Measurements from ENCODE around the gene GNPTG. TPM values are rescaled to one million over a fixed set of nuclear protein-coding genes. Genes with fewer than 3 reads are reported as not detected.

GNPTG gene
- total RNA-seq, 4 donors from 2014 or later, result 53.8 to 130 (median 79.1) TPM

DNA sequence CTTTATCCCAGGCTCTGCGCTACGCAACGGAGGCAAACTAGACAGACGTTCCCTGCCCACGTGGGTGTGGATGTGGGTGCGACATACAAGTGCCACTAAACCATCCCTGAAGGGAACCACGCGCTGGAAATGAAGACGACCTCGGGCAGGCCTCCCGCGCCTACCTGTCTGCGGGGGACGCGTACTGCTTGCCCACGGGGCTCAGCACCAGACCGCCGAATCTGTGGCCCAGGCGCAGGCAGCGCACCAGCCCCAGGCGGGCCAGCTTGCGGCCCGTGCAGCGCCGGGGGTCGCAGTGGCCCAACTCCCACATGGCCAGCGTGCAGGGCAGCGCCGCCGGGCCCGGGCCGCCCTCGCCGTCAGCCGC lies 533 bp upstream of the GNPTG start:
- TF ChIP-seq, protein P1, sequence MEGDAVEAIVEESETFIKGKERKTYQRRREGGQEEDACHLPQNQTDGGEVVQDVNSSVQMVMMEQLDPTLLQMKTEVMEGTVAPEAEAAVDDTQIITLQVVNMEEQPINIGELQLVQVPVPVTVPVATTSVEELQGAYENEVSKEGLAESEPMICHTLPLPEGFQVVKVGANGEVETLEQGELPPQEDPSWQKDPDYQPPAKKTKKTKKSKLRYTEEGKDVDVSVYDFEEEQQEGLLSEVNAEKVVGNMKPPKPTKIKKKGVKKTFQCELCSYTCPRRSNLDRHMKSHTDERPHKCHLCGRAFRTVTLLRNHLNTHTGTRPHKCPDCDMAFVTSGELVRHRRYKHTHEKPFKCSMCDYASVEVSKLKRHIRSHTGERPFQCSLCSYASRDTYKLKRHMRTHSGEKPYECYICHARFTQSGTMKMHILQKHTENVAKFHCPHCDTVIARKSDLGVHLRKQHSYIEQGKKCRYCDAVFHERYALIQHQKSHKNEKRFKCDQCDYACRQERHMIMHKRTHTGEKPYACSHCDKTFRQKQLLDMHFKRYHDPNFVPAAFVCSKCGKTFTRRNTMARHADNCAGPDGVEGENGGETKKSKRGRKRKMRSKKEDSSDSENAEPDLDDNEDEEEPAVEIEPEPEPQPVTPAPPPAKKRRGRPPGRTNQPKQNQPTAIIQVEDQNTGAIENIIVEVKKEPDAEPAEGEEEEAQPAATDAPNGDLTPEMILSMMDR (IDR thresholded peaks at IDR 0.05), result no peak
- TF ChIP-seq EP300 (IDR thresholded peaks at IDR 0.05; ENCODE audit: low read depth), result no peak
- no peak for TF ChIP-seq POLR2AphosphoS5 (IDR thresholded peaks at IDR 0.05)
- TF ChIP-seq POLR2A (IDR thresholded peaks at IDR 0.05), result no peak
- WGBS, 2 donors (ENCODE audit: low coverage in 1 of 2), result 1% methylated on average over 21 of the region's 35 CpGs; no CpG with 5 or more reads in 1 of the 2 donors
- no peak for DNase-seq
- Histone ChIP-seq H3K27me3 (no peaks in the 10 kb centered on the region), H3K36me3 (no peaks in the 10 kb centered on the region), H3K4me1 (peaks cover 12 to 29% (median 27%) of the 10 kb centered on the region in 4 donors), H3K9me3 (no peaks in the 10 kb centered on the region), H3K27ac (peak overlapping the region; percentile 80 to 89 (median 84)), H3K4me3 (peak overlapping the region; percentile 85 to 100 (median 98))
- intact Hi-C loops (cut with DNase I; ENCODE audit: low total_unique reads) (no loop called here), in situ Hi-C loops (cut with MboI; ENCODE audit: low pct_ligation_motif_present in 1 of 4, low pct_unique_long_range_greater_than_20kb in 1 of 4, low sequenced_read_pairs in 3 of 4) (no loop called here)

DNA sequence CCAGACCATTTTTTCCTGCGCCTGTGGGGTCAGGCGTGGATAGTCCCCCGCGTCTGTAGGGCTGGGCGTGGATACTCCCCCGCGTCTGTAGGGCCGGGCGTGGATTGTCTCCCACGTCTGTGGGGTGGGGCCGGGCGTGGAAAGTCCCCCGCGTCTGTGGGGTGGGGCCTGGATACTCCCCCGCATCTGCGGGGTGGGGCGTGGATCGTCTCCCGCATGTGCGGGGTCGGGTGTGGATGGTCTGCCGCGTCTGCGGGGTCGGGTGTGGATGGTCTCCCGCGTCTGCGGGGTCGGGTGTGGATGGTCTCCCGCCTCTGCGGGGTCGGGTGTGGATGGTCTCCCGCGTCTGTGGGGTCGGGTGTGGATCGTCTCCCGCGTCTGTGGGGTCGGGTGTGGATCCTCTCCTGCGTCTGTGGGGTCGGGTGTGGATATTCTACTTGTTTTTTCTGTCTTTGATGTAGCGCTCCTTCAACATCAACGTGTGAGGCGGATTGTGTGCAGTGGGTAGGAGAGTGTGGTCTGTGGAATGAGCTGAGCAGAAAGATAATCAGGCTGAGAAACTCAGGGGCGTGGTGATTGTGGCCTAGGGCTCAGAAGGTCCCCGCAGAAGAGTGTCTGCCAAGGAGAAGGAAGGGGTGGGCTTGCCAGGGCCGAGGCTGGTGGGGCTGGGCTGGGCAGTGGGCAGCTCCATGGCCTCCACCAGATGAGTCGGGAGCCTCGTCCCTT lies 3.2 kb downstream of the GNPTG start:
- DNase-seq, result no peak
- intact Hi-C loops (cut with DNase I; ENCODE audit: low total_unique reads), result no loop called here
- H3K27me3 ChIP-seq, result no peaks in the 10 kb centered on the region
- peaks cover 12 to 29% (median 27%) of the 10 kb centered on the region in 4 donors for H3K4me1 ChIP-seq
- no peak overlapping the region for H3K4me3 ChIP-seq
- no peak for TF ChIP-seq EP300 (IDR thresholded peaks at IDR 0.05; ENCODE audit: low read depth)
- TF ChIP-seq POLR2A (IDR thresholded peaks at IDR 0.05), result no peak
- no peak for TF ChIP-seq POLR2AphosphoS5 (IDR thresholded peaks at IDR 0.05)
- TF ChIP-seq, protein P1 (IDR thresholded peaks at IDR 0.05), result no peak
- in situ Hi-C loops (cut with MboI; ENCODE audit: low pct_ligation_motif_present in 1 of 4, low pct_unique_long_range_greater_than_20kb in 1 of 4, low sequenced_read_pairs in 3 of 4), result no loop called here
- WGBS, 2 donors (ENCODE audit: low coverage in 1 of 2), result 81 to 93% methylated on average over 8 to 49 of the region's 49 CpGs
- no peaks in the 10 kb centered on the region for H3K9me3 ChIP-seq
- H3K27ac ChIP-seq, result no peak overlapping the region
- H3K36me3 ChIP-seq, result no peaks in the 10 kb centered on the region

DNA sequence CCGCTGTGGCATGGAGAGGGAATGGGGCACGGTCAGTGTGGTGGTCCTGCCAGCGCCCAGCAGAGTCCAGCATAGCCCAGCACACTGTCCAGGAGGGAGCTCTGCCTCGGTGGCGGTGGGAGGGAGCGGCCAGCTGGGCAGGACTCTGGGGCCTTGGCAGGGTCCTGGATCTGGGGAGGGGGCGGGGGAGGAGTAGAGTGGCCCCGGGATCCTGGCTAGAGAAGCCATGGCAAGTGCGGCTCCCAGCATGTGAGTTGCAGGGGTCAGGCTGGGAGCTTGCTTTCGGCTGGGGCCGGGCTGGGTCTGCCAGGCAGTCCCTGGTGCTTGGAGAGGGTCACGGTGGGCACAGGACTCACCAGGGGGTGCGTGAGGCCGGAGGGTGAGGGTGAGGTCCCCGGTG lies 3.9 kb downstream of the GNPTG start:
- H3K4me3 ChIP-seq, result no peak overlapping the region
- 89% methylated on average over 15 of the region's 15 CpGs; no CpG with 5 or more reads in 1 of the 2 donors for WGBS, 2 donors (ENCODE audit: low coverage in 1 of 2)
- in situ Hi-C loops (cut with MboI; ENCODE audit: low pct_ligation_motif_present in 1 of 4, low pct_unique_long_range_greater_than_20kb in 1 of 4, low sequenced_read_pairs in 3 of 4), result no loop called here
- no peaks in the 10 kb centered on the region for H3K27me3 ChIP-seq
- intact Hi-C loops (cut with DNase I; ENCODE audit: low total_unique reads), result no loop called here
- TF ChIP-seq, protein P1 (IDR thresholded peaks at IDR 0.05), result no peak
- TF ChIP-seq EP300 (IDR thresholded peaks at IDR 0.05; ENCODE audit: low read depth), result no peak
- TF ChIP-seq POLR2A (IDR thresholded peaks at IDR 0.05), result no peak
- no peak for TF ChIP-seq POLR2AphosphoS5 (IDR thresholded peaks at IDR 0.05)
- H3K36me3 ChIP-seq, result no peaks in the 10 kb centered on the region
- H3K4me1 ChIP-seq, result peaks cover 10 to 25% (median 22%) of the 10 kb centered on the region in 4 donors
- DNase-seq, result no peak
- H3K9me3 ChIP-seq, result no peaks in the 10 kb centered on the region
- H3K27ac ChIP-seq, result no peak overlapping the region

DNA sequence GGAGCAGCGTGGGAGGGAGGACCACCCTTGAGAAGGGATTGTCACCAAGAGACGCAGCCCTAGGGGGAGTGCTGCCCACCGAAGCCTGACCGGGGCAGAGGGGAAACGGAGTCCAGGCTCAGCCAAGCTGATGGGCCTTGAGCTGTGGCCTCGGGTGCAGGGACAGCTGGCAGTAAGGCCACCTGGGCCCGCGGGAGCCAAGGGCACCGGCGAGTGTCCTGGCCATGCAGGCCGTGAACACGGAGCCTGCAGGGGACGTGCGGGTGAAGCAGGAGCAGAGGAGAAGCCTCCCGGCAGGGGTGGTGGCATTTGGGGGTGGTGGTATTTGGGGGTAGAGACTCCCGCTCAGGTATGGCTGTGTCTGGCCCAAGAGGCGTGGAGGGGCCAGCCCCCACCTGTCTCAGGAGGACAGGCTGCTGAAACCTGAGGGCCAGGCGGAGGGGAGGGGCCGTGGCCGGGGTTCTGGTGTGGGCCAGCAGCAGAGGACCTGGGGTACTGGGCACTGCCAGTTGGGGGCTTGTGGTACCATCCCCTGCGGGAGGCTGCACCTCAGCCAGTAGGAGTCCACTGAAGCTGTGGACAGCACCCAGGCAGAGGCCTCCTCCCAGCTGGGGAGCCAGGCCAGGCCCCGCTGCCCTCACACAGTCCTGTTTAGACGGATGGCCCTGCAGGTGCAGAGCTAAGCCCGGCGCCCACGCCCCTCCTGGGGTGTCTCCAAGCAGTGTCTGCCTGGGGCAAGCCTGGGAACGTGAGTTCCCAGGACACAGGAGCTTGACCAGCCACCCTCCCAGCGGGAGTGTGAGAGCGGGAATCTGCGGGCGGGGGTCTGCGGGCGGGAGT lies 4.5 kb downstream of the GNPTG start:
- Histone ChIP-seq H3K4me1 (peaks cover 5 to 18% (median 15%) of the 10 kb centered on the region in 4 donors), H3K9me3 (no peaks in the 10 kb centered on the region), H3K36me3 (peaks cover 0 to 4% (median 0%) of the 10 kb centered on the region in 4 donors), H3K4me3 (no peak overlapping the region), H3K27me3 (no peaks in the 10 kb centered on the region), H3K27ac (no peak overlapping the region)
- TF ChIP-seq EP300 (IDR thresholded peaks at IDR 0.05; ENCODE audit: low read depth) (no peak), POLR2AphosphoS5 (IDR thresholded peaks at IDR 0.05) (no peak), POLR2A (IDR thresholded peaks at IDR 0.05) (no peak)
- TF ChIP-seq, protein P1 (IDR thresholded peaks at IDR 0.05), result no peak
- intact Hi-C loops (cut with DNase I; ENCODE audit: low total_unique reads) (no loop called here), in situ Hi-C loops (cut with MboI; ENCODE audit: low pct_ligation_motif_present in 1 of 4, low pct_unique_long_range_greater_than_20kb in 1 of 4, low sequenced_read_pairs in 3 of 4) (no loop called here)
- DNase-seq, result no peak
- 81 to 100% methylated on average over 2 to 22 of the region's 33 CpGs for WGBS, 2 donors (ENCODE audit: low coverage in 1 of 2)

Measured in transverse colon (tissue), 4 donors.